Esophagus squamous epithelium (tissue), 4 donors: ENCODE measurements around the gene EHD3.

Experiments used
- POLR2A ChIP-seq, 4 donors: fragments of 450-650 bp; IDR thresholded peaks; one replicate each; pipeline ENCODE4 v1.6.1; 2017; ENCODE audit warnings: antibody characterized with exemption in 4 of 4, mild to moderate bottlenecking in 4 of 4, moderate library complexity in 3 of 4
- TF ChIP-seq, protein P1 (sequence below), 6 experiments: fragments of 450-650 bp in 4 of 6; fragments of 200-600 bp in 2 of 6; sonication (generic) in 2 of 6; IDR thresholded peaks; one replicate each; pipeline ENCODE4 v1.5.1; 2016 to 2019; ENCODE audit warnings: antibody characterized with exemption in 6 of 6, mild to moderate bottlenecking in 4 of 6, moderate library complexity in 4 of 6

- TF ChIP-seq, protein P1, sequence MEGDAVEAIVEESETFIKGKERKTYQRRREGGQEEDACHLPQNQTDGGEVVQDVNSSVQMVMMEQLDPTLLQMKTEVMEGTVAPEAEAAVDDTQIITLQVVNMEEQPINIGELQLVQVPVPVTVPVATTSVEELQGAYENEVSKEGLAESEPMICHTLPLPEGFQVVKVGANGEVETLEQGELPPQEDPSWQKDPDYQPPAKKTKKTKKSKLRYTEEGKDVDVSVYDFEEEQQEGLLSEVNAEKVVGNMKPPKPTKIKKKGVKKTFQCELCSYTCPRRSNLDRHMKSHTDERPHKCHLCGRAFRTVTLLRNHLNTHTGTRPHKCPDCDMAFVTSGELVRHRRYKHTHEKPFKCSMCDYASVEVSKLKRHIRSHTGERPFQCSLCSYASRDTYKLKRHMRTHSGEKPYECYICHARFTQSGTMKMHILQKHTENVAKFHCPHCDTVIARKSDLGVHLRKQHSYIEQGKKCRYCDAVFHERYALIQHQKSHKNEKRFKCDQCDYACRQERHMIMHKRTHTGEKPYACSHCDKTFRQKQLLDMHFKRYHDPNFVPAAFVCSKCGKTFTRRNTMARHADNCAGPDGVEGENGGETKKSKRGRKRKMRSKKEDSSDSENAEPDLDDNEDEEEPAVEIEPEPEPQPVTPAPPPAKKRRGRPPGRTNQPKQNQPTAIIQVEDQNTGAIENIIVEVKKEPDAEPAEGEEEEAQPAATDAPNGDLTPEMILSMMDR (IDR thresholded peaks at IDR 0.05): no peak
- no peak for TF ChIP-seq POLR2A (IDR thresholded peaks at IDR 0.05)
Observed at GRCh38 chr2:31197669-31198068, 36.3 kb upstream of the EHD3 start.
